Measurements from ENCODE around the gene C7. TPM values are rescaled to one million over a fixed set of nuclear protein-coding genes. Genes with fewer than 3 reads are reported as not detected.
"Not testable (repeated sequence)": the region's sequence is repeated elsewhere in the genome, so short reads cannot be mapped to it uniquely, and the experiment has no call there.

The C7 gene
- 100 to 1,000 TPM in 3 of 4 donors, 10 to 100 TPM in 1; 77.4 to 170 (median 127) TPM for total RNA-seq

DNA sequence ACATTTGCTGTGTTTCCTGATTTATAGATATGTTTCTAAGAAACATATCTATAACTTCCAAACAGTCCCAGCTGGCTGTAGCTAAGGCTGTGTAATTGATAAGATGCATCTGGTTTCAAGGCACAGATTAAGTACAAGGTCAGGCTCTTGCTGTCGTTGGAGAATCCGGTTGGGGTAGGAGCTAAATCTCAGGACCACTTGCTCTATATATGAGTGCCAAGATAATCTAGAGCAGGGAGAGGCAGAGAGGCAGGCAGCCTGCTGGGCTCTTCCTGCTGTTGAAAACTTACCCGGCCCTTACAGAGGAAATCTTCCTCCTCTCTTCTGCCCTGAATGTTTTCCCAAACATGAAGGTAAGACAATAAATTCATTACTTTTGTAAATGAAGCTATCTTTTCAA, at the start of gene C7:
Gene C7 (plus strand): TSS at position 234 of the 400 bp plus-strand sequence. CDS start 114 bp downstream, at position 348.
- Histone ChIP-seq H3K4me3 (peak within 1 kb of the TSS in 1 of 4 donors; percentile 12), H3K36me3 (no peaks in the 10 kb centered on the region), H3K27ac (peak within 1 kb of the TSS; percentile 44 to 67 (median 51)), H3K27me3 (no peaks in the 10 kb centered on the region), H3K4me1 (peaks cover 0 to 30% (median 8%) of the 10 kb centered on the region in 4 donors), H3K9me3 (no peaks in the 10 kb centered on the region)
- in situ Hi-C loops (cut with MboI; ENCODE audit: low pct_ligation_motif_present in 1 of 4, low pct_unique_long_range_greater_than_20kb in 1 of 4, low sequenced_read_pairs in 3 of 4) (loop anchor here in 2 of 4 donors (25.0 kb wide), 1 partner anchor 928 kb away; no protein-coding TSS in a partner anchor), intact Hi-C loops (cut with DNase I; ENCODE audit: low total_unique reads) (no loop called here)
- TF ChIP-seq POLR2A (IDR thresholded peaks at IDR 0.05) = no peak
- TF ChIP-seq, protein P1, sequence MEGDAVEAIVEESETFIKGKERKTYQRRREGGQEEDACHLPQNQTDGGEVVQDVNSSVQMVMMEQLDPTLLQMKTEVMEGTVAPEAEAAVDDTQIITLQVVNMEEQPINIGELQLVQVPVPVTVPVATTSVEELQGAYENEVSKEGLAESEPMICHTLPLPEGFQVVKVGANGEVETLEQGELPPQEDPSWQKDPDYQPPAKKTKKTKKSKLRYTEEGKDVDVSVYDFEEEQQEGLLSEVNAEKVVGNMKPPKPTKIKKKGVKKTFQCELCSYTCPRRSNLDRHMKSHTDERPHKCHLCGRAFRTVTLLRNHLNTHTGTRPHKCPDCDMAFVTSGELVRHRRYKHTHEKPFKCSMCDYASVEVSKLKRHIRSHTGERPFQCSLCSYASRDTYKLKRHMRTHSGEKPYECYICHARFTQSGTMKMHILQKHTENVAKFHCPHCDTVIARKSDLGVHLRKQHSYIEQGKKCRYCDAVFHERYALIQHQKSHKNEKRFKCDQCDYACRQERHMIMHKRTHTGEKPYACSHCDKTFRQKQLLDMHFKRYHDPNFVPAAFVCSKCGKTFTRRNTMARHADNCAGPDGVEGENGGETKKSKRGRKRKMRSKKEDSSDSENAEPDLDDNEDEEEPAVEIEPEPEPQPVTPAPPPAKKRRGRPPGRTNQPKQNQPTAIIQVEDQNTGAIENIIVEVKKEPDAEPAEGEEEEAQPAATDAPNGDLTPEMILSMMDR (IDR thresholded peaks at IDR 0.05) = no peak
- no peak for TF ChIP-seq POLR2AphosphoS5 (IDR thresholded peaks at IDR 0.05)
- TF ChIP-seq EP300 (IDR thresholded peaks at IDR 0.05; ENCODE audit: low read depth) = no peak
- DNase-seq = no peak
- whole genome bisulfite sequencing, 2 donors (ENCODE audit: low coverage in 1 of 2) = 0 to 11% methylated on average over 2 to 3 of the region's 3 CpGs

DNA sequence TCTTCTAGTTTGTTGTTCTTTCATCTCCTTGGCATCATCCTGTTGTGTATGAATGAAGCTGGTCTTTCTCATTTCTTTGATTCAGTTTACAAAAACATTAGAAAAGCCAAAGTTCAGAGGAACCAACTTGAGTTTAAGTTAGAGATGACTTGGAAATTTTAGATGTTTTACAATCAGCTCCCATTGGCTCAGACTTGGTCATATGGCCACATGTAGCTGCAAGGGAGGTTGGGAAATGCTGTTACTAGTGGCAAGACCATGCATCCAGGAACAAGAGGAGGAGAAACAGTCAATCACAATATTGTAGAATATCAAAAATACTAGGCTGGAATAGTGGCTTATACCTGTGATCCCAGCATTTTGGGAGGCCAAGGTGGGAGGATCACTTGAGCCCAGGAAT, 48.6 kb upstream of the C7 start:
- in situ Hi-C loops (cut with MboI; ENCODE audit: low pct_ligation_motif_present in 1 of 4, low pct_unique_long_range_greater_than_20kb in 1 of 4, low sequenced_read_pairs in 3 of 4) = no loop called here
- no peak overlapping the region for H3K4me3 ChIP-seq
- peaks cover 0 to 5% of the 10 kb centered on the region in 2 donors for H3K9me3 ChIP-seq
- DNase-seq = no peak
- TF ChIP-seq, protein P1 (IDR thresholded peaks at IDR 0.05) = no peak
- TF ChIP-seq POLR2AphosphoS5 (IDR thresholded peaks at IDR 0.05) (no peak), POLR2A (IDR thresholded peaks at IDR 0.05) (no peak), EP300 (IDR thresholded peaks at IDR 0.05; ENCODE audit: low read depth) (no peak)
- no peaks in the 10 kb centered on the region for H3K4me1 ChIP-seq
- no peaks in the 10 kb centered on the region for H3K27me3 ChIP-seq
- intact Hi-C loops (cut with DNase I; ENCODE audit: low total_unique reads) = no loop called here
- H3K36me3 ChIP-seq = no peaks in the 10 kb centered on the region
- H3K27ac ChIP-seq = no peak overlapping the region

- H3K9me3 ChIP-seq; H3K27me3 ChIP-seq; in situ Hi-C loops (cut with MboI; ENCODE audit: low pct_ligation_motif_present in 1 of 4, low pct_unique_long_range_greater_than_20kb in 1 of 4, low sequenced_read_pairs in 3 of 4); H3K27ac ChIP-seq; H3K36me3 ChIP-seq; H3K4me3 ChIP-seq; H3K4me1 ChIP-seq; DNase-seq; intact Hi-C loops (cut with DNase I; ENCODE audit: low total_unique reads): not testable (repeated sequence)
- WGBS, 2 donors (ENCODE audit: low coverage in 1 of 2) = 76 to 84% methylated on average over 5 of the region's 5 CpGs
These were observed 44.3 kb upstream of the C7 start for GRCh38 chr5:40865004-40865403.

- no peak for DNase-seq
- intact Hi-C loops (cut with DNase I; ENCODE audit: low total_unique reads) = no loop called here
- in situ Hi-C loops (cut with MboI; ENCODE audit: low pct_ligation_motif_present in 1 of 4, low pct_unique_long_range_greater_than_20kb in 1 of 4, low sequenced_read_pairs in 3 of 4) = no loop called here
These were observed 42.5 kb upstream of the C7 start for GRCh38 chr5:40866844-40867243.

More at GRCh38 chr5:40866844-40867243, 42.5 kb upstream of the C7 start:
- H3K27ac ChIP-seq = no peak overlapping the region
- peaks cover 0 to 5% of the 10 kb centered on the region in 2 donors for H3K9me3 ChIP-seq
- no peak overlapping the region for H3K4me3 ChIP-seq
- 90 to 92% methylated on average over 2 to 5 of the region's 5 CpGs for WGBS, 2 donors (ENCODE audit: low coverage in 1 of 2)
- no peaks in the 10 kb centered on the region for H3K4me1 ChIP-seq
- no peaks in the 10 kb centered on the region for H3K36me3 ChIP-seq
- TF ChIP-seq, protein P1 (IDR thresholded peaks at IDR 0.05) = no peak
- TF ChIP-seq POLR2A (IDR thresholded peaks at IDR 0.05) (no peak), EP300 (IDR thresholded peaks at IDR 0.05; ENCODE audit: low read depth) (no peak), POLR2AphosphoS5 (IDR thresholded peaks at IDR 0.05) (no peak)
- no peaks in the 10 kb centered on the region for H3K27me3 ChIP-seq

Data from transverse colon (tissue), 4 donors.